GOT3 (cell line): ENCODE measurements around the gene TRABD2B.

Experiments
- DNase-seq: peaks from one replicate; lab custom pipeline; 2025; ENCODE audit warnings: mixed read lengths; lab: John Stamatoyannopoulos, UW

TRABD2B gene

DNA sequence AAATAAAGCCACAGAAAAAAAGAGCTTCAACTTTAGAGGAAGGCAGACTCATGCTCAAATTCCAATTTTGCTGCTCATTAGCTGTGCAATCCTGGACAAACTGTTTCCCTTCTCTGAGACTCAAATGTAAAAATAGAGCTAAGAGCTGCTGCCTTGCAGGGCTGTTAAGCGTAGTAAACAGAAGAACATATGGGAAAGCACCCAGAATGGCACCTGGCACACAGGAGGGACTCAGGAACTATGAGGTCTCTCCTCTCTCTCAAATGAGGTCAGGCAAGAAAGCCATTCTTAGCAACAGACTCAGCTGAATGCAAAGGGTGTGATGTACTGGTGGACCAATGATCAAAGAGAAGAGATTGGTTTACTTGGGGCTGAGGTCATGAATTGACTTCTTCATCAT, 61.3 kb downstream of the TRABD2B start:
- DNase-seq: no peak

DNA sequence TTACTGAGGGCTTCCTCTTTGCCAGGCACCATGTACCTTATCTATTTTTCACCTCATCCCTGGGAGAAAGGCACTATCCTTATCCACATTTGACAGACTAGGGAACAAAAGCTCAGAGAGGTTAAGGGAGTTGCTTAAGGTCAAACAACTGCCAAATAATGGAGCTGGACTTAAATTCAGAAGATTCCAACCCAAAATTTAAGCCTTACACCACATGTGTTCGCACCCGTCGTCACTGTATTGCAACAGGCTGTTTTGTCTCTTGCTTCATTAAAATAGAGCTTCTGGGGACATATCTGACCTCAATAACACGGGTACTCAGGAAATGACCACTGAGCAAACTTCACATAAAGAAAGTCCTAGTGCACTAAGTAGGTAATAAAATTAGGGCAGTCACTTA, 62.0 kb downstream of the TRABD2B start:
- no peak for DNase-seq

DNA sequence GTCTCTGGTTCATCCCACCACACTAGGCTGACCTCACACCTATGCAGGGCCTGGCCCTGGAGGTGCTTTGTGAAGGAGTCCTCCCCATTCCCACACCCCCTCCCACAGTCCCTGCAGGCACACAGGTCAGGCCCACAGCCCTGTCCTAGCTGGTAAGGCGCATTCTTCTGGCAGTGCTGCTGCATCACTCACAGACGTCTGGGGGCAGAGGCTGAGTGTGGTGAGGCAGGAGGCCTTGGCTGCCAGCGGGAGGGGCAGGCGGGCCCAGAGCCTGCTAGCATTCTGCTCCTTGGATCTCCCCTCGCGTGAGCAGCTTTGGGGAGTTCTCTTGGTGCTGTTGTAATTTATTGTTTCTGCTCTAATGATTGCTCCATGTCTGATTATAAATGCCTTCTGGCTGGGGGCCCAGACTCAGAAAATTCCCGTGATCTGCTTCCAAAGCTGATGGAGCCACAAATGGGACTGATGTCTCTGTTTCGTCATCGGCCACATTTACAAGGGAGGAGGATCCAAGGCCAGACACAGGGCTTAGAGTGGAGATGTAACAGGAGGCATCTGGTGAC, 62.9 kb downstream of the TRABD2B start:
- DNase-seq: peak; percentile 58

DNA sequence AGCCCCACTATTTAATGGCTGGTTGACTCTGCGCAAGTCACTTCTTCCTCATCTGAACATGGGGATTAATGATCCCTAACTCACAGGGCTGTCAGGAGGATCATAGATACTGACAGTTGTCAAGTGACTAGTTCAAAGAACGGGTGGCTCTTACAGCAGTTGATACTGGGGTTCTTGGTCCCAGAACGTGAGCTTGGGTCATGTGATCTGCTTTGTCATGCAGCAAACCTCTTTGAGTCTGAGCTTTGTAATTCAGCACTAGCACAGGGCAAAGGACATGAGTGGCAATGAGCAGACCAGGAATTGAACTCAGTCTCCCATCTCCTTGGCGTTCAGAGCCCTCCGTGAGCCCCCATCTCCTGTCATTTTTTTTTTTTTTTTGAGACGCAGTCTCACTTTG, 64.4 kb downstream of the TRABD2B start:
- DNase-seq: no peak

DNA sequence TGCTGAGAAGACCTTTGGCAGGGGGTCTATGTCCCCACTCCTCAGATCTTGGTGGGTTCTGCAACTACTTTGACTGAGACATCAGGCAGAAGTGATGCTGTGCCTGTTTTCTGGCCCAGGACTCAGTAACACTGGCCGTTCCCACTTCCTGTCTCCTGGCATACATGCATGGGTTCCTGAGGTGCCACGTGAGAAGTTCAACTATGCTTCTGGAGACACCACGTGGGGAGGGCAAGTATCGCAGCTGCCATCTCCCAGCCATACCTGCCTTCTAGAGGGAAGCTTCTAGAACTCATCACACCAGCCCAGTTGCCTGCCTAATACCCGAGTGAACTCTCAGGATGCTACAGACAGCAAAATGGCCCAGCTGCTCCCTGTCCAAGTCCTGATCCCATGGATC, 65.8 kb downstream of the TRABD2B start:
- DNase-seq: no peak

DNA sequence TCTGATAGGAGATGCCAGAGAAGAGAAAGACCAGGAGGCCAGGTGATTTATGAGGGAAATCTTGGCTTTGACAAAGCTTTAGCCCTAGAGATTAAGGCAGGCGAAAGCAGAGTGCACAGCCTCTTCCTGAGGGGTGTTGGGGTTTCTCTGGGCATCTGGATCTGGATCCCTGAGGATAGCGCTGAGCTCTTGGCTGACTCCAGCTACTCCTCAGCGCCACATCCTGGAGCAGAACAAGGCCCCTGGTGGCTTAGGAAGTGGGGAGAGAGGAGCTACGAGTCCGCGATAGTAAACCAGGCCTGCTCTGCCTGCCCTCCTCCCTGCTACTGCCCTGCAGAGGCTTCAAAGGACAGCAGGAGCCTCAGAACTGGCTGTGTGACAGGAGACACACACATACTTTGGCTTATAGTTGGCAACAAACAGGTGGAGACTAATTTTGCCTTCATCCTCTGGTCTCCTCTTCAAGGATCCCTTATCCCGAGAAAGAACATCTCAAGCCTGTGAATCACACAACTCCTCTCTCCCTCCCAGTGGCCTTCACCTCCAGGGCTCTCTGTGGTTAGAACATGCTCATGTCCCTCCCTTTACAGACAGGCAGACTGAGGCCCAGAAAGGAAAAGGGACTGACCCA, 66.9 kb downstream of the TRABD2B start:
- DNase-seq: no peak

DNA sequence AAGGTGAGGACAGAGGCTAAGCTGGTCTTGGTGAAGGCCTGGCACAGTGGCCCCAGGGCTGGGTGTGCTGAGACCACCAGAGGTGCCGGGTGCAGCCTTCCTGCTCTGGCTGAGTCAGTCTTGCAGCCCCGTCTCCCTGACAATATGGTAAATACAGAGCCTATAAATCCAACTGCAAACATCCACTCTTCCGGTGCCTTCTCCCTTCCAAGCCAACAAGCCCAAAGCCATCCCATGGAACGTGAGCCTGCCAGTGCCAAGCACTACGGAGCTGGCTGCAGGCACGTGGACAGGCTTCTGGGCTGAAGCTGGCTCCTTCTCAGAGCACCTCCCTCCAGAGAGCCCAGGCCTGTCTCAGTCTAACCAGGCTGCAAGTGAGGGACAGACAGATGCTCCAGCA, 70.0 kb downstream of the TRABD2B start:
- DNase-seq: no peak

DNA sequence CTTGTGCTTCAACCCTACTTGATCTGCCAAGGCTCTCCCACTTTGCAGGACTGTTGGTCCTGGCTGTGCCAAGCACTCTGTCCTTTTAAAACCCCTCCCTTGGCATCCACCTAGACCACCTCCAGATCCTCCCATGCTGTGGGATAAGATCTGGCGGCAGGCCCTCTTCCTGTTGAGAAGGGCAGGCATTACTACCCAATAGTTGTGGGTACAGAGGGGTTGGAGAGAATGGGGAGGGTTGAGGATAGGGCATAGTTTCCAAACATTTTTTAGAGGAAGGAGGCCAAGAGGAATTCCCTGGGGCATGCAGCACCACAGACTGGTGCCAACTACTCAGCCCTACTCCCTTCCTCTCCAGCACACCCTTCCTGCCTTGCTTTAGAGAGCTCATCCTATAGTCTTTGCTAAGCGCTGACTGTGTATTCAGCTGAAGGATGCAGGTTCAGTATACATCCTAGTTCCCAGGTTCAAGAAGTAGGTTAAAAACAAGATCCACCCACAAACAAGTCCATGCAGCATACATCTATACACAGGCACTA, 70.7 kb downstream of the TRABD2B start:
- DNase-seq: no peak

DNA sequence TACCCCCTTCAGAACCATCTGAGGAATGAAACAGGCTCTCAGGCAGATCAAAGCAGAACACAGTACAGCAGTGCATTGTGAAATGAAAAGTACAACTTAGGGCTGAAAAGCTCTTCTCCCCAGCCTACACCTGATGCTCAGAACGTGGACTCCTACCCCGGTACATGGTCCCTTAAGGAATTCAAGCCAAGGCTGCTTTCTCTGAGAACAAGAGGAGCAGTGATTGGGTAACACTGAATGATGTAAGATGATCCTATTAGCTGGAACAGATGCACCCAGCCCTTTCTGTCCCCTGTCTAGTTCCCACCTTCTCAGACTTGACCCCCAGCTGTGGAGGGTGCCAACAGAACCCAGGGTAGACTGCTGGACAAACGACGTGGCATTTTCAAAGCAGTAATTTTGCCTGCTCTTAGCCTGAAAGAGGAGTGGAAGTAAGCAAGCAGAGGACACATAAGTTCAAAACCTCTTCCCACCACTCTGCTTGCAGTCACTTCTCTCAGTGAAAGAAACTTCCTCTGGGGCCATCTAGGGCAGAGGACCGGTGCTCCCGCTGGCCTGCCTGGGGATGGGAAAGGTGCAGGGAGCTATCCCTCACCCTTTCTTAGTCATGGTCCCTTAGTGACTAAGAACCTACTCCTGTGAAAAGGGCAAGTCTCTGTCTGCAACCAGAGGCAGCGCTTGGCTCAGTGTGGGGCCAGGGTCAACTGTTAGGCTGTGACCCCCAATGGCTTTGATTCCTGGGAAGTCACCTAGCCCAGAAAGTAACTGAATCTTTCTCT, 72.7 kb downstream of the TRABD2B start:
- DNase-seq: no peak

DNA sequence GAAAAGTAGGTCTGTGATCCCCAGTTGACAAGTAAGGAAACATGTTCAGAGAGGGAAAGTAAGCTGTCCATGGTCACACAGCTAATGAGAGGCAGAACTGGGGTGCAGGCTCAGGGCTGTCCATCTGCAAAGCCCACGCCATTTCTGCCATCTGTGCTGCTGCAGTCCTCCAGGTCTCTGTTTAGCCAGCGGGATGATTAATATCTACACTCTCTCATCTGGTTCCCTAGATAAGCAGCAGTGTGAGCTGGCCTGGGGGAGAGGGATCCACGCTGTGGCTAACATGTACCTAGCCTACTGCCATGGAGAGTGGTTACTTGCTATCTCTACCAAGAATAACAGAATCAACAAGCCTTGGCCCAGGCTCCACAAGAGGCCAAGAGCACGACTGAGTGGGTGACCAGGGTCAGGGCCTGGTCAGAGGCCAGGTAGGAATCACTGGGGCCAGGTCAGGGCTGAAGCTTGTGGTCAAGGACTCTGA, 75.2 kb downstream of the TRABD2B start:
- no peak for DNase-seq

DNA sequence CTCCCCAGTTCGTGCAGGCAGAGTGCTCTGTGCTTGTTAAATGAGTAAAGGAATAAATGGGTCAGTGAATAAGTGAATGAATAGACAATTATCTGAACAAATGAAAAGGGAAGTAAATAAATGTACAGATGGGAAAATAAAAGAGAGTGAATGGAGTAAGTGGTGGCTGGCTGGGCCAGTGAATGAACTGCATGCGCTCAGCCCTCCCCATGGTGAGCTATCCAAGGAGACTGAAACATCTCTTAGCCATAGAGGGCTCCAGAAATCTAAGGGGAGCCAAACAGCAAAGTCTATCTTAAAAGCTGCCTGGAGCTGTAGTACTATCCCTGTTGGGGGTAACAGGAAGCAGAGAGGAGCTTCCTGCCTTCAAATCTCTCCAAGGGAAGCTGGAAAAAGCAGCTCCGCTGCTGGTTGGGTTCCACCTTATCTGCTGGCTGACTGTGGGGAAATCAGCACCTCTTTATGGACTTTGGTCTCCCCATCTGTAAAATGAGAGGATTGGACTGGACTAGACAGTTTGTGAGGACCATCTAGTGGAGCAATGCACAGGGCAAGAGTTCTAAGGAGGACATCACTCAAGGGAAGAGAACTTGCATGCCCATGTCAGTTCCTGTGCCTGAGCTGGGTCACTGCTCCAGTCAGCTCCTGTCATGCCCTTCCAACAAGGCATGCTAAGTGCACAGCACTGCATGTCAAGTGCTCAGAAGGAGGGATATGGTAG, 77.9 kb downstream of the TRABD2B start:
- DNase-seq: no peak

DNA sequence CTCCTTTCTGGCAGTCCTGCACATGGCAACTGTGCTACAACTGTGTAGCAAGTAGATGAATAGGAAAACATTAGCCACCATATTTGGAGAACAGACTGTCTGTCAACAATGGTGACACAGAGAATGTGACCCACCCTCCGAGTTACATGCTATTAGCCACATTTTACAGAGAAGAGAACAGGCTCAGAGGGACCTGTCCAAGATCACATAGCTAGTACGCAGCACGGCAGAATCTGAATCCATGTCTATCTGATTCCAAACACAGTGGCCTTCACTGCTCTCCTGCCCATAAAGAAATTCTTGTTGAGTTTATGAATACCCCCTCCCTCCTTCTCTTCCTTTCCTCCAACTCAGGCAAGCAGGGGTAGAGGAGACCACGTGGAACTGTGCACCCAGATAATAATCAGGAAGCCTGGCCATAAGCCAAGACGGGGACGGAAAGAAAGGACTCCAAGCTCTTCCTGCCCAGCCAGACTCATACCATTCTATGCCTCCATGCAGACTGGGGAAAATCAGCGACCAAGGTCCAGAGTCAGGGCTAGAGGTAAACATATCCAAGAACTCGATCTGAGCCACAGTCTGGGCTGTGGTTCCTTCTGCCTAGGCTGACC, 78.8 kb downstream of the TRABD2B start:
- no peak for DNase-seq

DNA sequence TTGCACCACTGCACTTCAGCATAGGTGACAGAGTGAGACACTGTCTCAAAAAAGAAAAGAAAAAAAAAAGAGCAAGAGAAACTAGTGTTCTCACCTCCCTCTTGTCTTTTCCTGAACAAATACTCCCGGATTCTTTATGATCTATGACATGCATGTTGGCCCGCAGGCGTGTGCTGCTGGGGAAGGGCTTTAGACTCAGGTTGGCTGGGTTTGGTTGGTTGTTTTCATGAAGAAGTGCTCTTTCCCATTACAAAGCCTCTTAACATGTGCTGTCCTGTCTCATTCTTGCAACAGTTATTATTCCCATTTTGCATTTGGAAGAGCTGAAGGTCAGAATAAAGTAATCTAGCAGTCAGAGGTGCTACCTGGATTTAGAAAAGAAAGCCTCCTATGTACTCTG, 79.5 kb downstream of the TRABD2B start:
- DNase-seq: no peak

DNA sequence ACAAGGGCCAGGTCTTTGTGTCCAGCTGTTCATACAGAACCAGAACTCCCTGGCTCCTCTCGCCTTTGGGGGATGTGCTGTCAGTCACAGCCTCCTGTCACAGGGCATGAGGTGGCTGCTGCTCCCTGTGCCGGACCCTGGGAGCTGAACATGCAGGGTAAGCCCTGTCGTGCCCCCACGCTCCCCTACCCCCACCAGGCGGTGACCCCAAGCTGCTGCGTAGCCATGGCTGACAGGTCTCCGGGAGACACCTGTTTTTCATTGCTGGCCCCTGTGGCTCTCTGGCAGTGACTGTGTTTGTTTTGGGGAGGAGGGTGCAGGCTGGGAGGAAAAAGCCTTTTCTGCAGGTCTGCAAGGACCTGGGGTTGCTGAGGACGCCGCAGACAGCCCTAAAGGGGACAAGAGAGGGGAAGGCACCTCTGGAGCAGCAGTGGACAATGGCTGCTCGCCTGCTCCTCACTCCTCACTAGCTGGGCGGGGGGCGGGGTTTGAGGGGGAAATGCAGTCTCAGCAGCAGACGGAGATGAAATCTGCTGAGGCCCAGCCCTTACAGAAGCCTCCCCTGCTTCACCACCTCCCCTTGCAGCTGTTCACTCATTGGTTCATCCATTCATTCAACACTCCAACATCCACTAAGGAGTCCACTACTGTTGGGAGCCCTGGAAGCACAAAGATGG, 81.4 kb downstream of the TRABD2B start:
- no peak for DNase-seq

DNA sequence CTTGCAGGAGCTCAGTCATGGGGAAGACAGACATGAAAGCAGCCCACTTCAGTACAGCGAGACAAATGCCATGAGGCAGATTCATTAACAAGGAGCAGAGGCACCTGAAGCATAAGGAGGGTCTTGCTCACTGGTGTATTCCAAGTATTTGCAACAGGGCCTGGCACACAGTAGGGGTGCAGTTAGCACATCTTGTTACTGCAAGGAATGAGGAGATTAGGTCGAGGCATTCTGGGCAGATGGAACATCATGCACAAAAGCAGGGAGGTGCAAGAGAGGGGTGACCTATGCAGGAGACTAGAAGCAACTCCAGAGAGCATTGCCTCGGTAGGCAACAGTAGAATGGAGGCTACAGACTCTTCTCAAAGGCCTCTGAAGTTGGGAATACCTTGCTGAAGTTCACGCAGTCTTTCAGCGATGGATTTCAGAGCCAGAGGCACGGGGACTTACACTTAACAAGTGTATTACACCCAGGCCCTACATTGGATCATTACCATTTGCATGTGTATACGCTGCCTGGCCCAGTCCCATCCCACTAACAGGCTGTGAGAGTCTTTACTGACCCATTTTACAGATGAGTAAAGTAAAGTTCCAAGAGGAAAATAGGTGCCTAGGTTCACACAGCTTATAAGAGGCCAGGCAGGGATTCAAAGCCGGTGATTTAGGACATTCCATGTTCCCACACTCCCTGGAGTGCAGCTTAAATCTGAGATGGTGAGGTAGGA, 82.1 kb downstream of the TRABD2B start:
- DNase-seq: no peak

DNA sequence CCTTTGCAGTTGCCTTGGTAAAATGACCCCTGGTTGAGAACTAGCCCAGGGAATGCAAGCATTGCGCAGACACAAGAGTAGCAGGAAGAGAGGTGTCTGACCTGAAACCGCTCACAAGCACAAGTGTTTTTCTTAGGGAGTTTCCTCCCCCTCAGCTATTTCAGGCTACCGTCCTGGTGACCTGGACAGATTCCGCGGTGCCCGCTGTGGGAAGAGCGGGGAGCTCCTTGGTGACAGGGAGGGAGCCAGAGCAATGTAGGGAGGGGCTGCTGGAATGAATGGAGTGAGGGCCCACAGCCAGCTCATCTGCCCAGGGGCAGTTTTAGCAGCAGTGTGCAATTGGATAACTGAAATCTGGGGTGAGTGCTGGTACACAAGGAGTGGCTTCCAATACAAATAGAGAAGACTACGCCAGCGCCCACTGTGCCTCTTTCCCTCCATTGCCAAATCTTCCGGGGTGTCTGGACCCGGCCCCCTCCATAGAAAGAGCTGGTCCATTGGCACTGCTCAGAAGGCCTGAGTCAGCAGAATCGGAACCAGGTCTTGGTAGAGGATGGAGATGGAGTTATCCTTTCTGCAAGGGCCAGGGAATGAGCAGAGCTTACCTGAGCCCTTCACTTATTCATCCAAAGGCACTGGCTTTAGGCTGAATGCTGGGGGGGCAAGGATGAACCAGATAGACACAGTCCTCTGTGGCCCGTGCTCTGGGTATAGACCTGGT, 82.8 kb downstream of the TRABD2B start:
- no peak for DNase-seq

DNA sequence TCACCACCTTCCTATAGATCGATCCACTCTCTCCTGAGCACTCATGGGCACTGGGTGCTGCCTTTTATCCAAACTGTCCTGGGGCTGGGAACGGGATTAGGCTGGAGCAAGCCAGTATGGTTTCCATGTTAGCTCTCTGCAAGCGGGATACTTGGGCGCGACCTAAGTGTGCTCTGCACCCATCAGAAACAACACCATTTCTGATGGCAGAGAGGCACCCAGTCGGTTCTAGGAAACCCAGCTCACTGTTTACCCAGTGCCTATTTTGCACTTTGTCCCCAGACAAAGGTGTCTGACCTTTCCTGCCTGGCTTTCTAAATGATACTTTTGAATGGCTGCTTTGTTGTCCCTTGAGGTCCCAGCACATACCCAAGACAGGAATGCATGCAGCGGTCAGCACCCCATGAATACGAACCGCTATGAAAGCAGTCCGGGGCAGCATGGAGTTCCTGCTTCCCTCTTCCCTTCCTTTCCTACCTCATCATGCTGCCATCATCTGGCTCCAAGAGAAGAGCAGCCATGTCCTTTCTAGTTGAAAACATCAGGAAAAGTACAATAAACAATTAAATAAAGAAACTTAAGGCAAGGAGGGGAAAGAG, 83.9 kb downstream of the TRABD2B start:
- DNase-seq: no peak

DNA sequence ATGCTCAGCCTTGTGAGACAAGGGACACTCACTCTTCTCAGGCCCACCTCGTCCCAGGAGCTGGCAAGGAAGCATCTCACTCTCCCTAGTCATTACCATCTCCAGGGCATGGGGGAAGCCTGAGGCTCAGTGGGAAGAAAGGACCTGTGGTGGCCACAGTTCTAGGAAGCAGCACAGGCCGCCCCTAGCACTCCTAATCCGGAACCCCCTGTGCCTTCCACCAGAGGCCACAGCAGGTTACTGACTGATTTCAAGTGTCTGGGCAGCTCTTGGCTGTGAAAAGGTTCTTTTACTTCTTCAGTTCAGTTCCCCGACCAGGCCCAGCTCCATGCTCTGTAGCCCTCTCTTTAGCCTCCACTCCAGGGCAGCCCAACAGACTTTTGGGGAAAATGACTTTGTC, 84.4 kb downstream of the TRABD2B start:
- no peak for DNase-seq

DNA sequence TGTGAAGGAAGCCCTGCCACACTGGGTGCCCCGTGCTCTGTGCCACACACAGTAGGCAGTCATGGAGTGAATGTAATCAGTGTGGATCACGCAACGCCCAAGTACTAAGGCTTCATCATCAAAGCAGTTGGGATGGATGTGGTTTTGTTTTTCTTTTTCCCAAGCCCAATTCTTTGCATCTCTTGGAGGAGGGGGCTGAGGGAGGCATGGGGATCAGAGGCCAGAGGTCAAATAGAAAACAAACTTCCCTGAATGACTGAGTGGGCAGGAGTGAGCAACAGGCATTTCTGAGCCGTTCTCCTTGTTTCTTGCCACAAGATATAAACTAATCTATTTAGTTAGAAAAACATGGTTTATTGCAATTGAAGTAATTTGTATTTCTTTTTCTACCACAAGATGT, 85.3 kb downstream of the TRABD2B start:
- DNase-seq: no peak

DNA sequence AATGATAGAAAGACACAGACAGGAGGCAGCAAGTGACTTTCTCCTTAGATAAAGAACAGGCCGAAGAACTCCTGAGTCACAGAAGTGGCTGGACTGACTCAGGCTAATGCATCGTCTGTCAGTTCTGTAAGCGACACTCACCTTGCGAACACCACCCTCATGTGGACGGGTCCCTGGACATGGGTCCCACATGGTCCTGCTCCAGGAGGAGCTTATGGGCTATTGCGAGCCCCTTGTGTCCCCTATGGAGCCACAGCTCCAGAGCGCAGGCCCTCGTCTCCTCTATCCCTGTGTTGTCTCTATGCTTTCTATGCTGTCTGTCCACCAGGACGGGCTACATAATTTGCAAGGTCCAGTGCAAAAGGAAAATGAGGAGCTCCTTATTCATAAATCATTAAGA, 85.8 kb downstream of the TRABD2B start:
- no peak for DNase-seq
